KMS-11 (cell line): ENCODE results near the gene KCND2.

ENCODE experiments used
- H2AFZ ChIP-seq: fragments of 200-600 bp; sonication (generic); 2 replicates; pipeline ENCODE4 v1.6.1; 2016; ENCODE audit warnings: antibody characterized with exemption, mixed run types, low read depth
- H3K27ac ChIP-seq: fragments of 200-600 bp; sonication (generic); 2 replicates; pipeline ENCODE4 v1.6.1; 2016; ENCODE audit warnings: mild to moderate bottlenecking, mixed run types
- H3K27me3 ChIP-seq: fragments of 200-600 bp; sonication (generic); 2 replicates; pipeline ENCODE4 v1.6.1; 2017; ENCODE audit warnings: mild to moderate bottlenecking, low read depth, mixed run types, moderate library complexity; ENCODE audit not compliant: insufficient read depth
- H3K36me3 ChIP-seq: fragments of 200-600 bp; sonication (generic); 2 replicates; pipeline ENCODE4 v1.6.1; 2017; ENCODE audit warnings: mild to moderate bottlenecking, mixed run types; ENCODE audit not compliant: insufficient read depth
- H3K4me1 ChIP-seq: fragments of 200-600 bp; sonication (generic); 2 replicates; pipeline ENCODE4 v1.6.1; 2016; ENCODE audit warnings: mild to moderate bottlenecking, low read depth, mixed run types; ENCODE audit not compliant: poor library complexity, severe bottlenecking
- H3K4me2 ChIP-seq: fragments of 200-600 bp; sonication (generic); 2 replicates; pipeline ENCODE4 v1.7.0; 2016; ENCODE audit warnings: mild to moderate bottlenecking, mixed run types
- H3K4me3 ChIP-seq: fragments of 200-600 bp; sonication (generic); IDR thresholded peaks from 2 replicates; pipeline ENCODE4 v1.6.1; 2017; ENCODE audit warnings: low read depth, low read length, mixed read lengths; ENCODE audit not compliant: insufficient read depth
- H3K79me2 ChIP-seq: fragments of 200-600 bp; sonication (generic); 2 replicates; pipeline ENCODE4 v1.6.1; 2016; ENCODE audit warnings: low read depth, mixed run types; ENCODE audit not compliant: insufficient read depth
- H3K9ac ChIP-seq: fragments of 200-600 bp; sonication (generic); 2 replicates; pipeline ENCODE4 v1.6.1; 2016; ENCODE audit warnings: mild to moderate bottlenecking, mixed run types
- H4K20me1 ChIP-seq: fragments of 200-600 bp; sonication (generic); 2 replicates; pipeline ENCODE4 v1.6.1; 2016; ENCODE audit warnings: mild to moderate bottlenecking, mixed run types; ENCODE audit not compliant: insufficient read depth
- TF ChIP-seq, protein P1 (sequence below): fragments of 200-600 bp; sonication (generic); conservative IDR thresholded peaks from 2 replicates; pipeline ENCODE4 v1.6.1; 2017; ENCODE audit warnings: low read depth, mild to moderate bottlenecking, antibody characterized with exemption, low read length, moderate library complexity, mixed read lengths

The KCND2 gene

DNA sequence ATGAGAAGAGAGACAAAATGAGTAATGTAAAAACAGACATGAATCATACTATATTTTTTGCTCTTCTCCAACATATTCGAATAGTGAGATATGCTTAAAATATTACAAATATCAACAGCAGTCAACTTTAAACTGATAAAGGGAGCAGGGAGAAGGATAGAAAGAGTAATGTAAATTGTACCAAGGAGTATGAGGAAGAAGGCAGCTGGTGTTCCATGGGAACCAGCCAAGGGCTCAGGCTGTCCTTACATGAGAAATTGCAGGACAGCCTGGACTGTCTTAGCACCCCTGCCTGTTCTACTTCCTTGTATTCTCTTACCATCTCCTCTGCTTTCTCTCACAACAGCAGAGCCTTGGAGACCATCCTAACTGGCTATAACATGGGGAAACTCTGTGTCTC, 456.3 kb downstream of the KCND2 start:
- Histone ChIP-seq H3K27ac (no peak overlapping the region), H3K4me2 (no peak overlapping the region), H3K36me3 (no peaks in the 10 kb centered on the region), H3K4me1 (no peaks in the 10 kb centered on the region), H3K27me3 (no peaks in the 10 kb centered on the region), H3K9ac (no peak overlapping the region), H4K20me1 (no peaks in the 10 kb centered on the region), H3K4me3 (no peak overlapping the region), H2AFZ (no peak overlapping the region), H3K79me2 (no peaks in the 10 kb centered on the region)
- TF ChIP-seq, protein P1, sequence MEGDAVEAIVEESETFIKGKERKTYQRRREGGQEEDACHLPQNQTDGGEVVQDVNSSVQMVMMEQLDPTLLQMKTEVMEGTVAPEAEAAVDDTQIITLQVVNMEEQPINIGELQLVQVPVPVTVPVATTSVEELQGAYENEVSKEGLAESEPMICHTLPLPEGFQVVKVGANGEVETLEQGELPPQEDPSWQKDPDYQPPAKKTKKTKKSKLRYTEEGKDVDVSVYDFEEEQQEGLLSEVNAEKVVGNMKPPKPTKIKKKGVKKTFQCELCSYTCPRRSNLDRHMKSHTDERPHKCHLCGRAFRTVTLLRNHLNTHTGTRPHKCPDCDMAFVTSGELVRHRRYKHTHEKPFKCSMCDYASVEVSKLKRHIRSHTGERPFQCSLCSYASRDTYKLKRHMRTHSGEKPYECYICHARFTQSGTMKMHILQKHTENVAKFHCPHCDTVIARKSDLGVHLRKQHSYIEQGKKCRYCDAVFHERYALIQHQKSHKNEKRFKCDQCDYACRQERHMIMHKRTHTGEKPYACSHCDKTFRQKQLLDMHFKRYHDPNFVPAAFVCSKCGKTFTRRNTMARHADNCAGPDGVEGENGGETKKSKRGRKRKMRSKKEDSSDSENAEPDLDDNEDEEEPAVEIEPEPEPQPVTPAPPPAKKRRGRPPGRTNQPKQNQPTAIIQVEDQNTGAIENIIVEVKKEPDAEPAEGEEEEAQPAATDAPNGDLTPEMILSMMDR: no peak

DNA sequence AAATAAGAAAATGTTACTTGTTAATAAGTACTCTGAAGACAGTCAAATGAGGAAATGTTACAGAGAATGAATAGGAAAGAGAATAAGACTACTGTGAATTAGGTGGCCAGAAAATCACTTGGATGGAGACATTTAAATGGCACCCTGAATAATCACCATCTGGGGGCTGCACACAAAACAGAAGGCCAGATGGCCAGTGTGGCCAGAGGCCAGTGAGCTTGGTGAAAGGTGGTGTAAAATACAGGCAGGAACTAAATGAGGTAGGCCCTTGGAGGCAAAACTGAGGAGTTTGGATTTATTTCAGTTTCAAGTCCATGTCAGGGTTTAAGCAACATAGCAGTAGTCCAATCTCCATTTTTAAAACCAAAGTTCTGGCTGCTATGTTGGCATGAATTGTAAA, 458.3 kb downstream of the KCND2 start:
- no peaks in the 10 kb centered on the region for H3K36me3 ChIP-seq
- H3K9ac ChIP-seq: no peak overlapping the region
- no peaks in the 10 kb centered on the region for H3K4me1 ChIP-seq
- H3K4me2 ChIP-seq: no peak overlapping the region
- no peak overlapping the region for H2AFZ ChIP-seq
- no peak overlapping the region for H3K4me3 ChIP-seq
- TF ChIP-seq, protein P1: no peak
- no peaks in the 10 kb centered on the region for H3K79me2 ChIP-seq
- no peaks in the 10 kb centered on the region for H4K20me1 ChIP-seq
- H3K27me3 ChIP-seq: no peaks in the 10 kb centered on the region
- no peak overlapping the region for H3K27ac ChIP-seq

GRCh38 chr7:120732256-120732655, 459.3 kb downstream of the KCND2 start:
- H2AFZ ChIP-seq: no peak overlapping the region
- no peak overlapping the region for H3K27ac ChIP-seq
- TF ChIP-seq, protein P1: no peak
- H4K20me1 ChIP-seq: no peaks in the 10 kb centered on the region
- H3K4me1 ChIP-seq: no peaks in the 10 kb centered on the region
- H3K27me3 ChIP-seq: no peaks in the 10 kb centered on the region
- no peak overlapping the region for H3K4me3 ChIP-seq
- no peaks in the 10 kb centered on the region for H3K79me2 ChIP-seq
- H3K9ac ChIP-seq: no peak overlapping the region
- no peaks in the 10 kb centered on the region for H3K36me3 ChIP-seq
- H3K4me2 ChIP-seq: no peak overlapping the region

DNA sequence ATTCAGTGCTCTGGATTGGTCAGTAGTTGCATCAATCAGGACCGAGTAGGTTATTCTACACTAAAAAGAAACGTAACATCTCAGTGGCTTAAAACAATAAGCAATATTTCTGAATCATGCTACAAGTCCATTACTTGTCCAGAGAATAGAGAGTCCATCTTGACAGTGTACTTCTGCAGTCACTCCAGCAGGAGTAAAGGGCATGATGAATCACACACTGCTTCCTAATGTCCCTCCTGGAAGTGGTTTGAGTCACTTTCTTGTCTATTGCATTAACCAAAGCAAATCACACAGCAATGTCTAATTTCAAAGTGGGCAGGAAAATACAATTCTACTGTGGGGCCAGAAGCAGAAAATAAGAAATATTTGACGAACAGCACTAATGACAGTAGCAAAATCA, 460.2 kb downstream of the KCND2 start:
- no peak overlapping the region for H3K4me2 ChIP-seq
- no peak overlapping the region for H3K4me3 ChIP-seq
- no peak overlapping the region for H2AFZ ChIP-seq
- TF ChIP-seq, protein P1: no peak
- H3K79me2 ChIP-seq: no peaks in the 10 kb centered on the region
- H4K20me1 ChIP-seq: no peaks in the 10 kb centered on the region
- no peak overlapping the region for H3K9ac ChIP-seq
- no peaks in the 10 kb centered on the region for H3K27me3 ChIP-seq
- no peak overlapping the region for H3K27ac ChIP-seq
- H3K4me1 ChIP-seq: no peaks in the 10 kb centered on the region
- no peaks in the 10 kb centered on the region for H3K36me3 ChIP-seq
